GM19463 (cell line): ENCODE measurements around the gene UMAD1.
A peak's percentile ranks its signal among the peaks of the same experiment; 100 is the strongest.
"Not testable (repeated sequence)": the region's sequence is repeated elsewhere in the genome, so short reads cannot be mapped to it uniquely, and the experiment has no call there.

Experiments used
- ATAC-seq: cut with Tn5 transposase; IDR thresholded peaks from one replicate; pipeline ENCODE4 v1.9.1; 2021; ENCODE audit warnings: mild to moderate bottlenecking, moderate library complexity; ENCODE audit not compliant: unreplicated experiment

UMAD1 gene

DNA sequence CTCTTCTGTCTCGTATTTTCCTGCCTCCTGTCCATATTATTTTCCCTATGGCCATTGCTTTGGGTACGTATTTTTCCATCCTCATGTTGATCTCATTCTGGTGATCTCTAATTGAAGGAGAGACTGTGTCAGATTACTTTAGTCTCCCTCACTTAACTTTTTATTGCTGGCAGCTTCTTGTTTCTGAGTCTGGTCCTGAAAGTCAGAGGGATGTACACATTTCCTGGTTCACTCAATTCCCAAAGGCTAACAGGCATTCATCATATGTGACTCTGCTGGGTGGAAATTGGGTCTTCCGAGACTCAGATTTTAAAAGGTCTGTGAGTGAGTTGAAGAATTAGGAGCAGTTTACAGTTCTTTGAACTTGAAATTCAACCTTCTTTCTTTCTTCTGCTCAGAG lies 10.9 kb downstream of the UMAD1 start:
- ATAC-seq, result no peak

GRCh38 chr7:7652798-7653540 lies 12.4 kb downstream of the UMAD1 start:
- no peak for ATAC-seq

DNA sequence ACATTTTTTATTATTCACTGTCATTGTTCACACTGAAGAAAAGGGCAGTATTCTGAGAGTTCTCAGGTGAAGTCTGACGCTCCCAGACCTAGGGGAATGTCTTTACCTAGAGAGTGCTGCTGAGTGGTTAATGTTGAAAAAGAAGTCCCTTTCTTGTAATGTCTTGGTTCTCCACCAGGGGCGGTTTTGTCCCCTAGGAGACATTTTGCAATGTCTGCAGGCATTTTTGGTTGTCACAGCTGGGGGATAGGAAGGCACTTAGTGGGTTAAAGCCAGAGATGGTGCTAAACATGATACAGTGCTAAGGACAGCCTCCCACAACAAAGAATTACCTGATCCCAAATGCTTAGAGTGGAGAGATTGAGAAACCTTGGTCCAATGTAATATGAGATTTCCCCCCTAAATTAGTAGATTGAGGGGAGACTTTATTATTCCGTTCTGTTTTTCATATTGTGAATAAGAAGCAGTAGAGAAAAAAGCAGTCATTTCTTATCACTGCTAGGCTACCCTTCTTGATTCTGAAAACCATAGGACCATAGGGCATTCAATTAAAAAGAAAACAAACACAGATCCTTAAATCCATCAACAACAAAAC lies 13.1 kb downstream of the UMAD1 start:
- peak; percentile 60 for ATAC-seq

GRCh38 chr7:7654964-7655715 lies 14.6 kb downstream of the UMAD1 start:
- ATAC-seq, result no peak

GRCh38 chr7:7656459-7656858 lies 15.9 kb downstream of the UMAD1 start:
- not testable (repeated sequence) for ATAC-seq

- no peak for ATAC-seq
These were observed 22.0 kb downstream of the UMAD1 start for GRCh38 chr7:7662527-7662926.

GRCh38 chr7:7664291-7664690 lies 23.7 kb downstream of the UMAD1 start:
- ATAC-seq, result no peak

DNA sequence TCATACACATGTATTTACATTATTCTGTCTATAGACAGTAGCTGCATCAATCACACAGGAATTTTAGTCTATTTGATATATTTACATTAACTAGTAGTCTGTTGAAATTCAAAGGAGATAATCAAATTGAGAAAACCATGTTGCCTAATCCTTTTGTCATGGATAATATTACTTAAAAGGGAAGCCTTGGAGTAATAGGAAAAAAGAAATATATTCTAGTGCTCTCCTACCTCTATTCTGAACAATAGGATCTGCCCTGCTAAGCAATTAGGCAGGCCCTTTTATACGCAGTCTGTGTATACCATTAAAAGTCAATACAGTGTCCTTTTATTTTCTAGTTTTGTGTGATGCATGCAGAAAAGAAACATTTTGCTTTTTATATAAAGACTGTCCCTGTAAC lies 24.5 kb downstream of the UMAD1 start:
- no peak for ATAC-seq

DNA sequence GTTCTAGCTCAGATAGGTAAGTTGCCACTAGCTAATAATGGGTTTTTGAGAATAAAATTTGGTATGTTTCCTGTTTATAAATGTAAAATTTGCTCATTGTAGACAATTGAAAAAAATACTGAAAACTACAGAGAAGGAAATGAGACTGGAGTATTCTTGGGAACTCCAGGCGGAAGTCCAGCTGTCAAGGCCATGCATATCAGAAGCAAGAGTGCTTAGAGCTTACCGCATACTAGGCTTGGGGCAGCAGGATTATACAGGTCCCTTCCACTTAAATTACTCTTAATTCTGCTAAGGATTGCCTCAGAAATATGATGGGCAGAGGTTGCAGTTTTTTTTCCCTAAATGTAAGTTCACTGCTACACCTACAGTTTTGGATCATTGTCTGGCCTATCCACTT lies 26.6 kb downstream of the UMAD1 start:
- ATAC-seq, result no peak

DNA sequence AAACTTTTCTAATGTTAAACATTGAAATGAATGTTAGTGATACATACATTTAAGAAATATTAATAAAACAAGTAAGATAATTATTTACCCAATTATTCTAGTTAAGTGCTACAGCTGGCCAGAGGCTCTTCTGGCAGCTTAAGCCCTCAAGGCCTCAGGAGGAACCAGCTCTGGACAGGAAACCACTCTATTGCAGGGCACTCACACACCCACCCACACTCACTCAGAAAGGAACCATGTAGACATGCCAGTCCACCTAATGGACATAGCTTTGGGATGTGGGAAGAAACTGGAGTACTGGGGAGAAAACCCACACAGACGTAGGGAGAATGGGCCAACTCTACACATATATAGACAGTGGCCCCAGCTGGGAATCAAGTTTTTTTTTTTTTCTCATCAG lies 28.2 kb downstream of the UMAD1 start:
- ATAC-seq, result no peak

DNA sequence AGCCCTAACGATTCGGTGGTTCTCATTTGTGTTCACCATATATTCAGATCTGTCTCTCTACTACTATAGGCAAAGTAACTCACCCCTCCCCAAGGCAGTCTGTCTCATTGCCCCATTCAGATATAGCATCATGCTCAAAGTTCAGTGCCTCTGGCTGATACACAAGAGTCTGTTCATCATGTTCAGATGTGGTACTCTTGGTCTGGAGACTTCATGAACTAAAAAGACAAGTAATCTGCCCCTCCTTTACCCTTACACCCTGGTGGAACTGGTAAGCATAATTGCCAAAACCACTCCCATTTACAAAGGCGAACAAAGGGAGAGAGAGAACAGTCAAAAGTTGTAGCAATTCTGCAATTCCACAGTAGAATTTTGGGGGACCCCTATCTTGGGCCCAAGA lies 29.9 kb downstream of the UMAD1 start:
- ATAC-seq, result no peak

DNA sequence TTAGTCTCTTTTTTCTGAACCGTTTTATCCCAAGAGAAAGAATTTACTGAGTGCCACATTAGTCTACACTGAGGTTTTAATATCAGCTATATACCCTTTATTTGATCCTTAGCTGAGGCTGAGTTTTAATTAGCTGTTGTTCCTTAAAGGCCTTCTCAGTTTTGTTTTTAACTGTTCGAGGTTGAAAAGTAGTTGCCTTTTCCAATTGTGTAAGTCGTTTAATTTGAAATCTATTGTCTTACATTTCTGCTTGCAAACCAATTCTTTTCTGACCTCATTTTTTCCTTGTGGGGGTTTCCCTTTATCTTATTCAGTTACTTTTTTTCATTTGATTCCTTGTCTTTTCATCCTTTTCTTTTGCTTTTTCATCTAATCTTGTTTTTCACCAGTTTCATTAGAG lies 30.8 kb downstream of the UMAD1 start:
- no peak for ATAC-seq

GRCh38 chr7:7672545-7673239 lies 32.1 kb downstream of the UMAD1 start:
- ATAC-seq, result no peak

DNA sequence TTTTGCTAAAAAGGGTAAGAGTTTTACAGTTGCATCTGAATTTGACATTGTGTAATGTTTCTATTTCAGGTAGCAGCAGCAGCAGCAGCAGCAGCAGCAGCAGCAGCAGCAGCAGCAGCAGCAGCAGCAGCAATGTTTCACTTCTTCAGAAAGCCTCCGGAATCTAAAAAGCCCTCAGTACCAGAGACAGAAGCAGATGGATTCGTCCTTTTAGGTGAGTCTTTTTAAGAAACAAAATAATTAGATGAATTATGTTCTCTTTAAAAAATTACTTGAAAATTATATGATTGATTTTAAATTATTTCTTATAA lies 32.6 kb downstream of the UMAD1 start:
- ATAC-seq, result no peak

- no peak for ATAC-seq
These were observed 35.1 kb downstream of the UMAD1 start for GRCh38 chr7:7675686-7676085.

DNA sequence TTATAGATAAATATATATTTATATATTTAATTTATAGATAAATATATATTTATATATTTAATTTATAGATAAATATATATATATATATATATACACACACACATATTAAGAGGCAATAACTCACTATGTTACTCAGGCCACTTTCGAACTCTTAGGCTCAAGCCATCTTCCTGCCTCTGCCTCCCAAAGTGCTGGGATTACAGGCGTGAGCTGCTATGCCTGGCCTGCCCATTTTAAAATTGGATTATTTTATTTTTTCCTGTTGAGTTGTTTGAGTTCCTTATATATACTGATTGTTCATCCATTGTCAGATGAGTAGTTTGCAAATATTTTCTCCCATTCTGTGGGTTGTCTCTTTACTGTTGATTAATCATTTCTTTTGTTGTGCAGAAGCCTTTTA lies 39.1 kb downstream of the UMAD1 start:
- ATAC-seq, result not testable (repeated sequence)

DNA sequence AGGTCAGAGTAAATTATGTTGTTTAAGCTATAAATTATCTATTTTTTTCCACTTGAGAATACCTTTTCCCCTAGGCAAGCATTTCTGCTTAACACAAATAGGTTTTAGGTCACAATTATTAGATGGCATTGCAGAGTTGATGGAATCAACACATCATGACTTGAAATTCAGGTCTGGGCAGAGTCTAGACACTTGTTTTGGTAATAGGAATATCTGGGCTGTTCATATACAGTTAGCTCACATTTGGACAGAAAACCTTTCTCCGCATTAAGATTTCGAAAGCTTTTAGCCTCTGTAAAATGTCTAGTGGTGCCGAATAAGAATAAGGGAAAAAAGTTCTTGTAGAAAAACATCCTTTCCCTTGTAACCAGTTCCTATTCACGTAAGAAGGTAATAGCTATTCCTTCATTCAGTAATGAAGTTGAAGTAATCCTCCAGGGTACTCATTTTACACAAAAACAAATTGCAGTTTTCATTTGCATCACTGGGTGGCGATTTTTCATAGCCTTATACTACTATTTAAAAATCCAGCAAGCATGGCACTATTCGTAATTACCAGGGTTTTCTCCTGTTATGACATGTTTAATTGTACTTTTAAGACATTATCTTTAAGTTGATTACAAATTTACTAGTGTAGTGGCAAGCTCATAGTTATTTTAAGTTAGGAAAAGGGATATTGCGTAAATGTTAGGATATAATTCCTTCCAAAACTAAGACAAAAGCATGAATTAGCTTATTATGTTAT lies 40.8 kb downstream of the UMAD1 start:
- ATAC-seq, result peak; percentile 95

GRCh38 chr7:7681936-7682329 lies 41.4 kb downstream of the UMAD1 start:
- ATAC-seq, result no peak

DNA sequence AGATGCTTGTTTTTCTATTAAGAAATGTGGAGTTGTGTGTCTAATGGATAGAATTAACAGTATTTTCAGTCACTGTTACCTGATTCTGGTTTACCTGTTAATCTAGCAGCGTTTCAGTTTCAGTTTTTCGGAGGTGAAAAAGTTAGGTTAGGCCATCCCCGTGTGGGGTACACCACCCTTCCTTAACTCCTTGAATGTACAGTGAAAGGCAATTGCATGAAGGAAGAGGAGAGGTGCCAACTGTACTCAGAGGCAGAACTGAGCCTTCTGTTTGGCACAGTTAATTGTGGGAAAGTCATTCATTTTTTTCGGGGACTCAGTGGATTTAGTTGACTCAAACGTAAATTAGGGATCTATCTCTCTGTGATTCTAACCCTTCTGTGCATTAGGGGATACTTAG lies 42.3 kb downstream of the UMAD1 start:
- no peak for ATAC-seq

- no peak for ATAC-seq
These were observed 46.4 kb downstream of the UMAD1 start for GRCh38 chr7:7686811-7687508.
